HepG2 (cell line): ENCODE data around the gene NDUFB11. TPM values are rescaled to one million over a fixed set of nuclear protein-coding genes. Genes with fewer than 3 reads are reported as not detected.

Experiments used
- ATRX ChIP-seq: sonication (generic); formaldehyde crosslinking; IDR thresholded peaks from 2 replicates; pipeline ENCODE4 v1.4.0; 2020; ENCODE audit warnings: missing genetic modification reagents, borderline replicate concordance
- HNRNPLL ChIP-seq: fragments of 200-400 bp; formaldehyde crosslinking; IDR thresholded peaks from 2 replicates; pipeline ENCODE4 v1.6.1; 2017; ENCODE audit warnings: mild to moderate bottlenecking, low read depth, low read length; ENCODE audit not compliant: poor library complexity, severe bottlenecking
- MED13 ChIP-seq: sonication (generic); formaldehyde crosslinking; IDR thresholded peaks from 2 replicates; pipeline ENCODE4 v1.5.0; 2020; ENCODE audit warnings: missing genetic modification reagents
- NFE2L1 ChIP-seq: sonication (generic); formaldehyde crosslinking; IDR thresholded peaks from 2 replicates; pipeline ENCODE4 v1.4.0; 2020; ENCODE audit warnings: missing genetic modification reagents, mild to moderate bottlenecking, borderline replicate concordance
- NR2F1 ChIP-seq, 2 experiments: fragments of 450-650 bp in 1 of 2; formaldehyde crosslinking in 1 of 2; IDR thresholded peaks; 2 replicates each; pipeline versions ENCODE4 v1.5.0 to v1.6.1; 2016 to 2020; ENCODE audit warnings: mild to moderate bottlenecking in 1 of 2, missing compliant biosample characterization in 1 of 2, missing genetic modification reagents in 1 of 2, moderate library complexity in 1 of 2
- RBM39 ChIP-seq: fragments of 200-400 bp; formaldehyde crosslinking; IDR thresholded peaks from one replicate; pipeline ENCODE4 v1.6.1; 2018; ENCODE audit warnings: antibody characterized with exemption, mild to moderate bottlenecking, low read depth, low read length; ENCODE audit not compliant: poor library complexity, severe bottlenecking
- ZMYM4 ChIP-seq: sonication (generic); formaldehyde crosslinking; IDR thresholded peaks from 2 replicates; pipeline ENCODE4 v1.8.1; 2023; ENCODE audit warnings: mild to moderate bottlenecking, missing genetic modification reagents
- ZNF12 ChIP-seq: sonication (generic); formaldehyde crosslinking; IDR thresholded peaks from 2 replicates; pipeline ENCODE4 v1.5.0; 2020; ENCODE audit warnings: missing genetic modification reagents
- ZNF235 ChIP-seq: sonication (generic); formaldehyde crosslinking; IDR thresholded peaks from 2 replicates; pipeline ENCODE4 v1.8.1; 2023; ENCODE audit warnings: mild to moderate bottlenecking, missing genetic modification reagents, borderline replicate concordance
- ZNF3 ChIP-seq: IDR thresholded peaks from 2 replicates; pipeline ENCODE4 v1.7.0; 2017; ENCODE audit warnings: inconsistent platforms
- ZNF430 ChIP-seq: sonication (generic); formaldehyde crosslinking; IDR thresholded peaks from 2 replicates; pipeline ENCODE4 v1.9.0; 2021; ENCODE audit warnings: mild to moderate bottlenecking, missing genetic modification reagents
- ZNF552 ChIP-seq: sonication (generic); formaldehyde crosslinking; IDR thresholded peaks from 2 replicates; pipeline ENCODE4 v1.9.0; 2022; ENCODE audit warnings: missing genetic modification reagents, mild to moderate bottlenecking, borderline replicate concordance
- ZNF558 ChIP-seq: sonication (generic); formaldehyde crosslinking; IDR thresholded peaks from 2 replicates; pipeline ENCODE4 v1.9.0; 2022; ENCODE audit warnings: mild to moderate bottlenecking, missing genetic modification reagents, borderline replicate concordance
- ZNF713 ChIP-seq: sonication (generic); formaldehyde crosslinking; IDR thresholded peaks from 2 replicates; pipeline ENCODE4 v1.4.0; 2020; ENCODE audit warnings: mild to moderate bottlenecking, missing genetic modification reagents
- polyA plus RNA-seq, 8 experiments: library from polyadenylated mRNA; depleted of rRNA in 3 of 8; stranded (reverse) in 7 of 8; unstranded in 1 of 8; fragments of >200 nt; fragmentation: Illumina TruSeq in 4 of 8; extraction: Trizol in 4 of 8; gene quantifications; 2 replicates each; pipeline versions ENCODE4 v1.2.1 to v1.2.3, GENCODE V29; 2011 to 2016; ENCODE audit warnings: low read depth in 4 of 8, missing spikeins in 1 of 8, mixed read lengths in 1 of 8; ENCODE audit not compliant: insufficient read depth in 1 of 8
- total RNA-seq, 5 experiments: library from RNA; depleted of rRNA; stranded (reverse); fragments of >200 nt; fragmentation: Illumina TruSeq; extraction: Trizol; gene quantifications; 2 replicates each; pipeline ENCODE4 v1.2.3, GENCODE V29; 2016; ENCODE audit warnings: low read depth in 1 of 5
- TF ChIP-seq, protein P1 (sequence below): sonication (generic); formaldehyde crosslinking; IDR thresholded peaks from 2 replicates; pipeline ENCODE4 v1.8.1; 2022; ENCODE audit warnings: mild to moderate bottlenecking, missing genetic modification reagents
- TF ChIP-seq, protein P2 (sequence below): sonication (generic); formaldehyde crosslinking; IDR thresholded peaks from 2 replicates; pipeline ENCODE4 v1.5.0; 2020; ENCODE audit warnings: missing genetic modification reagents
- TF ChIP-seq, protein P3 (sequence below): sonication (generic); formaldehyde crosslinking; IDR thresholded peaks from 2 replicates; pipeline ENCODE4 v1.4.0; 2020; ENCODE audit warnings: missing genetic modification reagents
- TF ChIP-seq, protein P4 (sequence below): sonication (generic); formaldehyde crosslinking; IDR thresholded peaks from 2 replicates; pipeline ENCODE4 v1.5.0; 2020; ENCODE audit warnings: mild to moderate bottlenecking, missing genetic modification reagents, borderline replicate concordance

Gene NDUFB11
- total and polyA plus RNA-seq, 2 of the 13 experiments (the other 11 are each of a cell fraction or from before 2014, with no cell fraction given), result 46.6 to 100 TPM

DNA sequence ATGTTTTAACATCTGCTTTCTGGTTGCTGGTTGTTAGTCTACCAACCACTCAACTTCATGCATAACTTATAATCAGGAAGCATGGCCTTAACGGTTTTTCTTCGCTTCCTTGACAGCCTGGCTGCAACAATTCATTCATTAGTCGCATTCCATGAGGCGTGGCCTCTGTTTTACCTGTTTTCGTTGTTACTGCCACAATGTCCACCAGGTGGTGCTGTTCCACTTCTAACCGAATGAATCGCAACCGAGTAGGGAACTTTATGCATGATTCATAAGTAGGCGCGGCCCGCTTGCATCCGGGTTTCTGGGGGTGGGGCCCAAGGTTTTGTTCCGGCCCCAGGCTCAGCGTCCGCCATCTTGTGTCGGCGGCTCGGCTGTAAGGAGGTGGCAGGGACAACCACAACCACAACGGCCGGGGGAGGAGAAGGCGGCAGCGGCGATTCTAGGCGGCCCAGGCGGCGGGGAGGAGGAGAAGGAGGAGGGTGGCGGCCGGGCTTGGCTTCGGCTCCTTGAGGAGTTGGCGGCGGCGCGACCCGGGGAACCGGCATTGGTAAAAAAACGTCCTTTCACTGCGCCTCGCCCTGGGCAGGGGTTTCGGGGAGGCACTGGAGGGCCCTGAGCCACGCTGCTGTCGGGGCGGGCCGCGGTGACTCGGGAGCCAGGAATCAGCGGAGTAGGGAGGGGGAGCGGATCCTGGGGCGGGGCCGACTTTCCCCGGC lies 49.1 kb upstream of the NDUFB11 start, which contains the start of gene UBA1 (continued):
- TF ChIP-seq, protein P1, sequence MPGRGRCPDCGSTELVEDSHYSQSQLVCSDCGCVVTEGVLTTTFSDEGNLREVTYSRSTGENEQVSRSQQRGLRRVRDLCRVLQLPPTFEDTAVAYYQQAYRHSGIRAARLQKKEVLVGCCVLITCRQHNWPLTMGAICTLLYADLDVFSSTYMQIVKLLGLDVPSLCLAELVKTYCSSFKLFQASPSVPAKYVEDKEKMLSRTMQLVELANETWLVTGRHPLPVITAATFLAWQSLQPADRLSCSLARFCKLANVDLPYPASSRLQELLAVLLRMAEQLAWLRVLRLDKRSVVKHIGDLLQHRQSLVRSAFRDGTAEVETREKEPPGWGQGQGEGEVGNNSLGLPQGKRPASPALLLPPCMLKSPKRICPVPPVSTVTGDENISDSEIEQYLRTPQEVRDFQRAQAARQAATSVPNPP (CRISPR knock-in tag), result no peak
- TF ChIP-seq ZNF558 (CRISPR knock-in tag) (no peak), ZNF12 (CRISPR knock-in tag) (no peak), ZNF713 (no peak), NR2F1 (CRISPR knock-in tag; IDR thresholded peaks at IDR 0.05) (no peak), ZNF552 (CRISPR knock-in tag) (no peak), ZMYM4 (CRISPR knock-in tag) (peak; percentile 56), MED13 (CRISPR knock-in tag) (no peak), ZNF430 (CRISPR knock-in tag) (no peak), ZNF235 (CRISPR knock-in tag) (no peak; the same call in 1 of the 2 replicates), ATRX (CRISPR knock-in tag) (no peak), HNRNPLL (no peak), ZNF3 (CRISPR knock-in tag) (no peak), RBM39 (peak; percentile 54), NFE2L1 (CRISPR knock-in tag) (no peak)
- TF ChIP-seq, protein P2, sequence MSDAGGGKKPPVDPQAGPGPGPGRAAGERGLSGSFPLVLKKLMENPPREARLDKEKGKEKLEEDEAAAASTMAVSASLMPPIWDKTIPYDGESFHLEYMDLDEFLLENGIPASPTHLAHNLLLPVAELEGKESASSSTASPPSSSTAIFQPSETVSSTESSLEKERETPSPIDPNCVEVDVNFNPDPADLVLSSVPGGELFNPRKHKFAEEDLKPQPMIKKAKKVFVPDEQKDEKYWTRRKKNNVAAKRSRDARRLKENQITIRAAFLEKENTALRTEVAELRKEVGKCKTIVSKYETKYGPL, result no peak
- TF ChIP-seq, protein P3, sequence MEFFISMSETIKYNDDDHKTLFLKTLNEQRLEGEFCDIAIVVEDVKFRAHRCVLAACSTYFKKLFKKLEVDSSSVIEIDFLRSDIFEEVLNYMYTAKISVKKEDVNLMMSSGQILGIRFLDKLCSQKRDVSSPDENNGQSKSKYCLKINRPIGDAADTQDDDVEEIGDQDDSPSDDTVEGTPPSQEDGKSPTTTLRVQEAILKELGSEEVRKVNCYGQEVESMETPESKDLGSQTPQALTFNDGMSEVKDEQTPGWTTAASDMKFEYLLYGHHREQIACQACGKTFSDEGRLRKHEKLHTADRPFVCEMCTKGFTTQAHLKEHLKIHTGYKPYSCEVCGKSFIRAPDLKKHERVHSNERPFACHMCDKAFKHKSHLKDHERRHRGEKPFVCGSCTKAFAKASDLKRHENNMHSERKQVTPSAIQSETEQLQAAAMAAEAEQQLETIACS (CRISPR knock-in tag), result no peak
- TF ChIP-seq, protein P4, sequence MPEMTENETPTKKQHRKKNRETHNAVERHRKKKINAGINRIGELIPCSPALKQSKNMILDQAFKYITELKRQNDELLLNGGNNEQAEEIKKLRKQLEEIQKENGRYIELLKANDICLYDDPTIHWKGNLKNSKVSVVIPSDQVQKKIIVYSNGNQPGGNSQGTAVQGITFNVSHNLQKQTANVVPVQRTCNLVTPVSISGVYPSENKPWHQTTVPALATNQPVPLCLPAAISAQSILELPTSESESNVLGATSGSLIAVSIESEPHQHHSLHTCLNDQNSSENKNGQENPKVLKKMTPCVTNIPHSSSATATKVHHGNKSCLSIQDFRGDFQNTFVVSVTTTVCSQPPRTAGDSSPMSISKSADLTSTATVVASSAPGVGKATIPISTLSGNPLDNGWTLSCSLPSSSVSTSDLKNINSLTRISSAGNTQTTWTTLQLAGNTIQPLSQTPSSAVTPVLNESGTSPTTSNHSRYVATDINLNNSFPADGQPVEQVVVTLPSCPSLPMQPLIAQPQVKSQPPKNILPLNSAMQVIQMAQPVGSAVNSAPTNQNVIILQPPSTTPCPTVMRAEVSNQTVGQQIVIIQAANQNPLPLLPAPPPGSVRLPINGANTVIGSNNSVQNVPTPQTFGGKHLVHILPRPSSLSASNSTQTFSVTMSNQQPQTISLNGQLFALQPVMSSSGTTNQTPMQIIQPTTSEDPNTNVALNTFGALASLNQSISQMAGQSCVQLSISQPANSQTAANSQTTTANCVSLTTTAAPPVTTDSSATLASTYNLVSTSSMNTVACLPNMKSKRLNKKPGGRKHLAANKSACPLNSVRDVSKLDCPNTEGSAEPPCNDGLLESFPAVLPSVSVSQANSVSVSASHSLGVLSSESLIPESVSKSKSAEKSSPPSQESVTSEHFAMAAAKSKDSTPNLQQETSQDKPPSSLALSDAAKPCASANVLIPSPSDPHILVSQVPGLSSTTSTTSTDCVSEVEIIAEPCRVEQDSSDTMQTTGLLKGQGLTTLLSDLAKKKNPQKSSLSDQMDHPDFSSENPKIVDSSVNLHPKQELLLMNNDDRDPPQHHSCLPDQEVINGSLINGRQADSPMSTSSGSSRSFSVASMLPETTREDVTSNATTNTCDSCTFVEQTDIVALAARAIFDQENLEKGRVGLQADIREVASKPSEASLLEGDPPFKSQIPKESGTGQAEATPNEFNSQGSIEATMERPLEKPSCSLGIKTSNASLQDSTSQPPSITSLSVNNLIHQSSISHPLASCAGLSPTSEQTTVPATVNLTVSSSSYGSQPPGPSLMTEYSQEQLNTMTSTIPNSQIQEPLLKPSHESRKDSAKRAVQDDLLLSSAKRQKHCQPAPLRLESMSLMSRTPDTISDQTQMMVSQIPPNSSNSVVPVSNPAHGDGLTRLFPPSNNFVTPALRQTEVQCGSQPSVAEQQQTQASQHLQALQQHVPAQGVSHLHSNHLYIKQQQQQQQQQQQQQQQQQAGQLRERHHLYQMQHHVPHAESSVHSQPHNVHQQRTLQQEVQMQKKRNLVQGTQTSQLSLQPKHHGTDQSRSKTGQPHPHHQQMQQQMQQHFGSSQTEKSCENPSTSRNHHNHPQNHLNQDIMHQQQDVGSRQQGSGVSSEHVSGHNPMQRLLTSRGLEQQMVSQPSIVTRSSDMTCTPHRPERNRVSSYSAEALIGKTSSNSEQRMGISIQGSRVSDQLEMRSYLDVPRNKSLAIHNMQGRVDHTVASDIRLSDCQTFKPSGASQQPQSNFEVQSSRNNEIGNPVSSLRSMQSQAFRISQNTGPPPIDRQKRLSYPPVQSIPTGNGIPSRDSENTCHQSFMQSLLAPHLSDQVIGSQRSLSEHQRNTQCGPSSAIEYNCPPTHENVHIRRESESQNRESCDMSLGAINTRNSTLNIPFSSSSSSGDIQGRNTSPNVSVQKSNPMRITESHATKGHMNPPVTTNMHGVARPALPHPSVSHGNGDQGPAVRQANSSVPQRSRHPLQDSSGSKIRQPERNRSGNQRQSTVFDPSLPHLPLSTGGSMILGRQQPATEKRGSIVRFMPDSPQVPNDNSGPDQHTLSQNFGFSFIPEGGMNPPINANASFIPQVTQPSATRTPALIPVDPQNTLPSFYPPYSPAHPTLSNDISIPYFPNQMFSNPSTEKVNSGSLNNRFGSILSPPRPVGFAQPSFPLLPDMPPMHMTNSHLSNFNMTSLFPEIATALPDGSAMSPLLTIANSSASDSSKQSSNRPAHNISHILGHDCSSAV (CRISPR knock-in tag), result no peak
